MM.1S (cell line): Measurements from ENCODE around the gene OBSCN.

Experiments
- DNase-seq: peaks from one replicate; pipeline ENCODE4 v3.0.0-alpha.2; 2015
- H2AFZ ChIP-seq: fragments of 300-600 bp; sonication (generic); 2 replicates; pipeline ENCODE4 v1.6.0; 2016; ENCODE audit warnings: antibody characterized with exemption, low read length
- H3F3A ChIP-seq: fragments of 300-600 bp; sonication (generic); 2 replicates; pipeline ENCODE4 v1.6.1; 2016; ENCODE audit warnings: mild to moderate bottlenecking, antibody characterized with exemption, low read length, moderate library complexity, mixed read lengths; ENCODE audit not compliant: insufficient read depth
- H3K27ac ChIP-seq: fragments of 300-600 bp; sonication (generic); 2 replicates; pipeline ENCODE4 v1.5.1; 2016; ENCODE audit warnings: mild to moderate bottlenecking, low read length
- H3K27me3 ChIP-seq: fragments of 300-600 bp; sonication (generic); replicated peaks from 2 replicates; pipeline ENCODE4 v1.6.0; 2016; ENCODE audit warnings: low read length; ENCODE audit not compliant: insufficient read depth
- H3K36me3 ChIP-seq: fragments of 300-600 bp; sonication (generic); replicated peaks from 2 replicates; pipeline ENCODE4 v1.6.1; 2016; ENCODE audit warnings: mild to moderate bottlenecking, low read length, mixed read lengths; ENCODE audit not compliant: insufficient read depth
- H3K4me1 ChIP-seq: fragments of 300-600 bp; sonication (generic); 2 replicates; pipeline ENCODE4 v1.6.1; 2016; ENCODE audit warnings: low read length, mixed read lengths
- H3K4me2 ChIP-seq: fragments of 300-600 bp; sonication (generic); 2 replicates; pipeline ENCODE4 v1.6.0; 2016; ENCODE audit warnings: low read depth, low read length
- H3K4me3 ChIP-seq: fragments of 300-600 bp; sonication (generic); 2 replicates; pipeline ENCODE4 v1.5.1; 2016; ENCODE audit warnings: low read length, mixed read lengths
- H3K79me2 ChIP-seq: fragments of 300-600 bp; sonication (generic); 2 replicates; pipeline ENCODE4 v1.6.1; 2016; ENCODE audit warnings: mixed run types, low read length, mixed read lengths
- H3K9ac ChIP-seq: fragments of 300-600 bp; sonication (generic); 2 replicates; pipeline ENCODE4 v1.6.1; 2016; ENCODE audit warnings: low read length, mixed read lengths
- H3K9me2 ChIP-seq: fragments of 300-600 bp; sonication (generic); replicated peaks from 2 replicates; pipeline ENCODE4 v1.6.1; 2016; ENCODE audit warnings: mild to moderate bottlenecking, low read length, mixed read lengths; ENCODE audit not compliant: insufficient read depth
- H3K9me3 ChIP-seq: fragments of 300-600 bp; sonication (generic); replicated peaks from 2 replicates; pipeline ENCODE4 v1.6.1; 2016; ENCODE audit warnings: mild to moderate bottlenecking, low read length, mixed read lengths; ENCODE audit not compliant: insufficient read depth
- H4K20me1 ChIP-seq: fragments of 300-600 bp; sonication (generic); 2 replicates; pipeline ENCODE4 v1.6.1; 2016; ENCODE audit warnings: mild to moderate bottlenecking, low read length, moderate library complexity, mixed read lengths; ENCODE audit not compliant: insufficient read depth
- EZH2 ChIP-seq: fragments of 300-600 bp; sonication (generic); optimal IDR thresholded peaks from 2 replicates; pipeline ENCODE3; 2017; ENCODE audit warnings: low read depth, mild to moderate bottlenecking, antibody characterized with exemption, low read length, mixed read lengths
- EZH2phosphoT487 ChIP-seq: fragments of 300-600 bp; sonication (generic); IDR thresholded peaks from 2 replicates; pipeline ENCODE4 v1.6.1; 2018; ENCODE audit warnings: antibody characterized with exemption, low read length
- TF ChIP-seq, protein P1 (sequence below): fragments of 300-600 bp; sonication (generic); IDR thresholded peaks from 2 replicates; pipeline ENCODE4 v1.5.1; 2016; ENCODE audit warnings: antibody characterized with exemption, low read length, mixed read lengths

The OBSCN gene

DNA sequence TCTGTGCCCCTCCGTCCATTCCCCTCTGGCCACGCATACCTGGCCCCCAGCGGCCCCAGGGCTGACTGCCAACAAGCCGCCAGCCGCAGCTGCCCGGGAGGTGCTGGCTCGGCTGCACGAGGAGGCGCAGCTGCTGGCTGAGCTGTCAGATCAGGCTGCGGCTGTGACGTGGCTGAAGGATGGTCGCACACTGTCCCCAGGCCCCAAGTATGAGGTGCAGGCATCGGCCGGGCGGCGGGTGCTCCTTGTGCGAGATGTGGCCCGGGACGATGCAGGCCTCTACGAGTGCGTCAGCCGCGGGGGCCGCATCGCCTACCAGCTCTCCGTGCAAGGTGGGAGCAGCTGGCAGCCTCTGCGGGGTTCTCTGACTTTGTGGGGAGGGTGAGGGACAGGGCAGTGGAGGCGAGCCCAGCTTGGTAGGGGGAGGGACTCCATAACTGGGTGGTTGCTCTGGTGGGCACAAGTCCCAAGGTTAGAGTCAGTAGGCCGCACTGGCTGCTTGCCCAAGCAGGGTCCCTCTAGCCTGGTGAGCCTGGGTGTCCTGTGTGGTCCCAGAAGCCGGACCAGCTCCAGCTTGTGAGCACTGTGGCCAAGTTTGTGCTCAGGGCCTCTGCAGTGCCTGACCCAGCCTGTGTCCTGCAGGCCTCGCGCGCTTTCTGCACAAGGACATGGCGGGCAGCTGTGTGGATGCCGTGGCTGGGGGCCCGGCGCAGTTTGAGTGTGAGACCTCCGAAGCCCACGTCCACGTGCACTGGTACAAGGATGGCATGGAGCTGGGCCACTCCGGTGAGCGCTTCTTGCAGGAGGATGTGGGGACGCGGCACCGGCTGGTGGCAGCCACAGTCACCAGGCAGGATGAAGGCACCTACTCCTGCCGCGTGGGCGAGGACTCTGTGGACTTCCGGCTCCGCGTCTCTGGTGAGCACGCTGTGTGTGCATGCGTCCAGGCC lies 8.8 kb downstream of the OBSCN start:
- Histone ChIP-seq H3K27ac (no peak overlapping the region), H2AFZ (no peak overlapping the region), H3K9me2 (no peaks in the 10 kb centered on the region), H3K9ac (no peak overlapping the region), H3K4me2 (no peak overlapping the region), H3K4me3 (no peak overlapping the region), H4K20me1 (no peaks in the 10 kb centered on the region), H3K36me3 (no peaks in the 10 kb centered on the region), H3F3A (no peaks in the 10 kb centered on the region), H3K9me3 (no peaks in the 10 kb centered on the region), H3K79me2 (no peaks in the 10 kb centered on the region), H3K27me3 (peaks cover 11% of the 10 kb centered on the region; the same call in 1 of the 2 replicates), H3K4me1 (peaks cover 2% of the 10 kb centered on the region; the same call in 1 of the 2 replicates)
- TF ChIP-seq EZH2, result no peak
- TF ChIP-seq EZH2phosphoT487, result no peak
- TF ChIP-seq, protein P1, sequence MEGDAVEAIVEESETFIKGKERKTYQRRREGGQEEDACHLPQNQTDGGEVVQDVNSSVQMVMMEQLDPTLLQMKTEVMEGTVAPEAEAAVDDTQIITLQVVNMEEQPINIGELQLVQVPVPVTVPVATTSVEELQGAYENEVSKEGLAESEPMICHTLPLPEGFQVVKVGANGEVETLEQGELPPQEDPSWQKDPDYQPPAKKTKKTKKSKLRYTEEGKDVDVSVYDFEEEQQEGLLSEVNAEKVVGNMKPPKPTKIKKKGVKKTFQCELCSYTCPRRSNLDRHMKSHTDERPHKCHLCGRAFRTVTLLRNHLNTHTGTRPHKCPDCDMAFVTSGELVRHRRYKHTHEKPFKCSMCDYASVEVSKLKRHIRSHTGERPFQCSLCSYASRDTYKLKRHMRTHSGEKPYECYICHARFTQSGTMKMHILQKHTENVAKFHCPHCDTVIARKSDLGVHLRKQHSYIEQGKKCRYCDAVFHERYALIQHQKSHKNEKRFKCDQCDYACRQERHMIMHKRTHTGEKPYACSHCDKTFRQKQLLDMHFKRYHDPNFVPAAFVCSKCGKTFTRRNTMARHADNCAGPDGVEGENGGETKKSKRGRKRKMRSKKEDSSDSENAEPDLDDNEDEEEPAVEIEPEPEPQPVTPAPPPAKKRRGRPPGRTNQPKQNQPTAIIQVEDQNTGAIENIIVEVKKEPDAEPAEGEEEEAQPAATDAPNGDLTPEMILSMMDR, result no peak
- no peak for DNase-seq

DNA sequence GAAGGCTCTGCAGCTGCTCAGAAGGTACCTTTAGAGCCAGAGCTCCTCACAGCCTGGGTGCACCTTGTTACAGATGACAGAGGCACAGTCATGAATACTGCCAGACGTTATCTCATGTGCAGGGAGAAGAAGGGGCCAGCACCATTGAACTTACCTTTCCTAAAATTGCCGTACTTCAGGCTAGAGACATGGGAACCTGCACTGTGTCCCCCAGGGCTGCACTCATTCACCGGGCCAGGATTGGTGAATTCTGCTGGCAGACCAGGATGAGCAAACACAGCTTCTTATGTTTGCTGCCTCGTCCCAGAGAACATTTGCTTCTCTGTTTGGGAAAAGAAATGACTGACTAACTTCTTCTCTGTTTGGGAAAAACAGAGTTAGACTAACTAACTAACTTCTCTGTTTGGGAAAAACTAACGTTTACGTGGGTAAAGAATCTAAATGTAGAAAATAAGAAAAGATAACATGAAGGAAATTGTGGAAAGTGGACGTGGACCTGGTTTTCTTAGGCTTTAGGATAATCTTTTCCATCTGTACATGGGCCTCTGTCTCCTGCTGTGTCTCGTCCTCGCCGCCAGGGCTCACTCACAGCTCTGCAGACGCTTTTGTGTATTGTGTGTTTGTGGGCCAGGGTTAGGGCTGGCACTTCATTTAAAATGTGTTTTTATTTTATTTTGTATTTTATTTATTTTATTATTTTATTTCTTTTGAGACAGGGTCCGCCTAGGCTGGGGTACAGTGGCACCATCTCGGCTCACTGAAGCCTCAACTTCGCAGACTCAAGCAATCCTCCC lies 9.9 kb downstream of the OBSCN start:
- Histone ChIP-seq H3K27ac (no peak overlapping the region), H3K9me2 (no peaks in the 10 kb centered on the region), H4K20me1 (no peaks in the 10 kb centered on the region), H3K27me3 (peaks cover 11% of the 10 kb centered on the region; the same call in 1 of the 2 replicates), H2AFZ (no peak overlapping the region), H3K79me2 (no peaks in the 10 kb centered on the region), H3K36me3 (no peaks in the 10 kb centered on the region), H3K4me2 (no peak overlapping the region), H3K4me1 (peaks cover 2% of the 10 kb centered on the region; the same call in 1 of the 2 replicates), H3K9ac (no peak overlapping the region), H3K4me3 (no peak overlapping the region), H3F3A (no peaks in the 10 kb centered on the region), H3K9me3 (no peaks in the 10 kb centered on the region)
- DNase-seq, result peak; percentile 24
- no peak for TF ChIP-seq EZH2phosphoT487
- no peak for TF ChIP-seq EZH2
- TF ChIP-seq, protein P1, result no peak

DNA sequence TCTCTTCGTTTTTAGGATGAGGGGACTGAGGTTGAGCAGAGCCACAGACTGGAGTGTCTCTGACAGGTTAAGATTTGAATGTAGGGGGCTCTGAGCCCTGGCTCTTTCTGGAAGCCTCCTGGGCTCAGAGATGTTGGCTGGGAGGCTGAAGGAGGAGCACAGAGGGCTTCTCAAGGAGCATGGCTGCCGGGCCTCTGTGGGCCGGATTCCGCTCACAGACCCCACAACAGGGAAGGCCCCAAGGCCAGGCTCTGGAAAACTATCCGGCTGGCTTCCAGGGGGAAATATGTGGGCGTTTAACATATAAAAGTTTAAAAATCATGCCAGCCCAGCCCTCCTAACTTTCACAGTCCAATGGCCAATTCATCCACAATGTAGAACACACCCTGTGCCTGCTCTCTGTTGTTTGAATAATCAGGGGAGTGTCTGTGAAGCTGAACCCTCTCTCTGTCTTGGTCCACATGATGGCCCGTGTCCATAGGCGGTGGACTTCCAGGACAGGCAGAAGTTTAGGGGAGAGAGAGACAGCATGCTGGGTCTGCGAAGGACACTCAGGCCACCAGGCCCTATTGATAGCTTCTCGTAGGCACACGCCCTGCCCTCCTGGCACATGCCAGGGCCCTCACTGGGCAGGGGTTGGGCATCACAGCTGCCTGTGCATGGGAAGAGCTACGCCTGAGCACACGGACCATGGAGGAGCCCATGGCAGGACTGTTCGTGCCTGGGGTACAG lies 10.8 kb downstream of the OBSCN start:
- no peaks in the 10 kb centered on the region for H3K36me3 ChIP-seq
- no peaks in the 10 kb centered on the region for H3K4me1 ChIP-seq
- H3K9me3 ChIP-seq, result no peaks in the 10 kb centered on the region
- H3F3A ChIP-seq, result no peaks in the 10 kb centered on the region
- TF ChIP-seq, protein P1, result no peak
- TF ChIP-seq EZH2 (no peak), EZH2phosphoT487 (no peak)
- no peaks in the 10 kb centered on the region for H3K9me2 ChIP-seq
- H4K20me1 ChIP-seq, result no peaks in the 10 kb centered on the region
- no peak overlapping the region for H3K4me2 ChIP-seq
- H3K27ac ChIP-seq, result no peak overlapping the region
- no peaks in the 10 kb centered on the region for H3K79me2 ChIP-seq
- DNase-seq, result no peak
- no peak overlapping the region for H3K9ac ChIP-seq
- peaks cover 11% of the 10 kb centered on the region; the same call in 1 of the 2 replicates for H3K27me3 ChIP-seq
- no peak overlapping the region for H2AFZ ChIP-seq
- no peak overlapping the region for H3K4me3 ChIP-seq
